ENCODE results near the gene RBM10. TPM values are rescaled to one million over a fixed set of nuclear protein-coding genes. Genes with fewer than 3 reads are reported as not detected.

The RBM10 gene
- total and polyA plus RNA-seq, 2 experiments from 2014 or later = 39.5 to 101 TPM

- peaks cover 13% of the 10 kb centered on the region for H4K20me1 ChIP-seq (replicated peaks; ENCODE audit: insufficient read depth)
- no peaks in the 10 kb centered on the region for H3K79me2 ChIP-seq (replicated peaks; ENCODE audit: insufficient read depth)
- Mint-ChIP-seq H3K9me3 (no peaks in the 10 kb centered on the region), H3K4me3 (no peak overlapping the region), H3K4me1 (no peaks in the 10 kb centered on the region), H3K27me3 (ENCODE audit: insufficient read depth, low read depth, poor library complexity) (peaks cover 9% of the 10 kb centered on the region), H3K27ac (no peak overlapping the region), H3K36me3 (ENCODE audit: low read depth) (peaks cover 91% of the 10 kb centered on the region)
- ATAC-seq (no peak), DNase-seq (ENCODE audit: low spot score) (no peak)
- H3K9me2 ChIP-seq (ENCODE audit: insufficient read depth) = no peaks in the 10 kb centered on the region
- H3K4me2 ChIP-seq = no peak overlapping the region
- H3K4me3 ChIP-seq = no peak overlapping the region
- H2AFZ ChIP-seq = no peak overlapping the region
- H3K27ac ChIP-seq (ENCODE audit: low read depth) = no peak overlapping the region
- H3K4me1 ChIP-seq (ENCODE audit: insufficient read depth) = no peaks in the 10 kb centered on the region
- no peaks in the 10 kb centered on the region; the same call in 1 of the 2 replicates for H3F3A ChIP-seq (replicated peaks; ENCODE audit: low read depth)
- TF ChIP-seq EZH2phosphoT487 (IDR thresholded peaks at IDR 0.05; ENCODE audit: unreplicated experiment) = no peak
- no peaks in the 10 kb centered on the region for H3K27me3 ChIP-seq (ENCODE audit: insufficient read depth)
- H3K36me3 ChIP-seq (ENCODE audit: insufficient read depth) = peaks cover 52% of the 10 kb centered on the region
Measured at GRCh38 chrX:47209508-47210238, 64.7 kb downstream of the RBM10 start.

GRCh38 chrX:47210661-47211425, 65.8 kb downstream of the RBM10 start:
- no peak for DNase-seq (ENCODE audit: low spot score)
- Mint-ChIP-seq H3K4me1 (peaks cover under 1% of the 10 kb centered on the region; the same call in 2 of the 3 replicates), H3K27ac (no peak overlapping the region), H3K36me3 (ENCODE audit: low read depth) (peaks cover 89% of the 10 kb centered on the region), H3K27me3 (ENCODE audit: insufficient read depth, low read depth, poor library complexity) (peaks cover 9% of the 10 kb centered on the region), H3K9me3 (no peaks in the 10 kb centered on the region), H3K4me3 (no peak overlapping the region)
- peaks cover under 1% of the 10 kb centered on the region; the same call in 1 of the 2 replicates for H3F3A ChIP-seq (replicated peaks; ENCODE audit: low read depth)
- H2AFZ ChIP-seq = no peak overlapping the region
- H3K4me3 ChIP-seq = no peak overlapping the region
- H3K79me2 ChIP-seq (replicated peaks; ENCODE audit: insufficient read depth) = no peaks in the 10 kb centered on the region
- peaks cover 47% of the 10 kb centered on the region for H3K36me3 ChIP-seq (ENCODE audit: insufficient read depth)
- no peaks in the 10 kb centered on the region for H3K4me1 ChIP-seq (ENCODE audit: insufficient read depth)
- H3K9me2 ChIP-seq (ENCODE audit: insufficient read depth) = no peaks in the 10 kb centered on the region
- no peaks in the 10 kb centered on the region for H3K27me3 ChIP-seq (ENCODE audit: insufficient read depth)
- no peak overlapping the region for H3K4me2 ChIP-seq
- peaks cover 10% of the 10 kb centered on the region for H4K20me1 ChIP-seq (replicated peaks; ENCODE audit: insufficient read depth)
- no peak for ATAC-seq
- H3K27ac ChIP-seq (ENCODE audit: low read depth) = no peak overlapping the region
- TF ChIP-seq ZNF462 (CRISPR knock-in tag; IDR thresholded peaks at IDR 0.05) (no peak), CTCF (conservative IDR thresholded peaks at IDR 0.05; ENCODE audit: low read depth in 2 of 2) (no peak), ZNF331 (CRISPR knock-in tag; IDR thresholded peaks at IDR 0.05; ENCODE audit: low read depth) (no peak), JUNB (IDR thresholded peaks at IDR 0.05; ENCODE audit: unreplicated experiment) (no peak), CREB1 (CRISPR knock-in tag; IDR thresholded peaks at IDR 0.05; ENCODE audit: low read depth) (no peak), EZH2phosphoT487 (IDR thresholded peaks at IDR 0.05; ENCODE audit: unreplicated experiment) (no peak), POLR2AphosphoS5 (IDR thresholded peaks at IDR 0.05; ENCODE audit: low read depth) (no peak), ETS1 (IDR thresholded peaks at IDR 0.05) (no peak), EZH2 (IDR thresholded peaks at IDR 0.05; ENCODE audit: low read depth, unreplicated experiment) (no peak), STAT1 (IDR thresholded peaks at IDR 0.05; ENCODE audit: unreplicated experiment) (no peak), NANOG (IDR thresholded peaks at IDR 0.05; ENCODE audit: borderline replicate concordance) (no peak)

All from GM23338 (cell line).